Measurements from ENCODE around the gene CACNA1I. TPM values are rescaled to one million over a fixed set of nuclear protein-coding genes. Genes with fewer than 3 reads are reported as not detected.
A peak's percentile ranks its signal among the peaks of the same experiment; 100 is the strongest.

Gene CACNA1I
- total and polyA plus RNA-seq, 2 of the 8 experiments (the other 6 are each of a cell fraction or from before 2014, with no cell fraction given) = 0.77 to 1.2 TPM

DNA sequence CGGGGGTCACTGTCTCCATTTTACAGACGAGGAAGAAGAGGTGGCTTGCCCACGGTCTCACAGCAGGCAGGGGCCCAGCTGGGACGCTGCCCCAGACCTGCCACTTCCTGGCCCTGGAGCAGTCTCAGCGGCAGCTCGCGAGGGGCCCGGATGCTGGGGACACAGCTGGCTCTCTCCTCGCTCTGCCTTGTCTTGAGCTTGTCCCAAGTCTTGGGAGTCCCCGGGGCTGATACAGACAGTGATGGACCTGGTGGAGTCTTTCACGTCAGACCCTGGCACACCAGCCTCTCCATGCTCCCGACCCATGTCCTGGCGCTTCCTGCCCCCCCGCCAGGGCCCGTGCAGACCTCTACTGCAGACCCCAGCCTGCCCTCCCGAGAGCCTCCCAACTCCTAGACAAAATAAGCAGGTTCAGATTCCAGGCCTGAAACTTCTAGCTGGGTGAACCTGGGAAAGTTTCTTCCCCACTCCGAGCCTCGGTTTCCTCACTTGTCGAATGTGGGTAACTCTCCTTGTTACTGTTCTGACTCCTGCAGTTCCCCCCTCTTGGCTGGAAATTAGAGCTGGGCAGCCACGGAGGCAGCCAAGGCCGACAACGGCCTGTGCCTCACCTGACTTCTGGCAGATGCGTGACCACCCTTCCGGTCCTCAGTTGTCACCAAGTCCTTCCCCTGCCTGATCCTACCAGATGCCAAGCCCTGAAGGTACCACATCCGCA is 145.4 kb downstream of the CACNA1I start:
- no peak overlapping the region for H2AK5ac ChIP-seq (ENCODE audit: low read depth, low read length)
- H3K18ac ChIP-seq (ENCODE audit: extremely low read depth, low read length) = peak overlapping the region; percentile 32; the same call in 1 of the 2 replicates
- no peak overlapping the region for H4K5ac ChIP-seq (ENCODE audit: insufficient read length, low read depth, low read length)
- no peak overlapping the region for H3K9ac ChIP-seq (replicated peaks in 1 of 4; ENCODE audit: extremely low read depth in 1 of 4, low read depth in 3 of 4, low read length in 3 of 4)
- H3K9me3 ChIP-seq (ENCODE audit: insufficient read depth in 2 of 2, low read depth in 1 of 2, low read length in 1 of 2) = no peaks in the 10 kb centered on the region
- no peak overlapping the region; the same call in 1 of the 2 replicates for H4K8ac ChIP-seq (ENCODE audit: extremely low read depth, insufficient read depth, low read length)
- no peak overlapping the region for H2BK15ac ChIP-seq (ENCODE audit: low read length)
- 92% methylated on average over 25 of the region's 25 CpGs; no CpG with 5 or more reads in 1 of the 2 experiments for WGBS, 2 experiments (ENCODE audit: extremely low coverage in 1 of 2, insufficient coverage in 1 of 2, insufficient read length in 1 of 2, insufficient replicate concordance in 2 of 2, low coverage in 1 of 2, low lambda C conversion rate in 2 of 2, missing lambda C conversion rate in 1 of 2)
- no peak overlapping the region for H3K27ac ChIP-seq (ENCODE audit: low read depth, low read length)
- POLR2A ChIA-PET (ENCODE audit: partially characterized antibody) = interaction anchor here (1.3 kb wide), 1 partner anchor 12 kb away, joined by 3 read pairs; no protein-coding TSS in a partner anchor
- no peak overlapping the region for H2BK5ac ChIP-seq (ENCODE audit: low read depth, low read length)
- no peak overlapping the region for H3K4me3 ChIP-seq (ENCODE audit: extremely low read depth in 1 of 4, insufficient read depth in 2 of 4, low read depth in 3 of 4, low read length in 4 of 4)
- no peak overlapping the region for H3K14ac ChIP-seq (ENCODE audit: insufficient read length)
- H3K36me3 ChIP-seq (ENCODE audit: control insufficient read depth in 2 of 4, insufficient read depth in 4 of 4, low read length in 3 of 4) = no peaks in the 10 kb centered on the region
- peaks cover 0 to 4% (median 1%) of the 10 kb centered on the region in 4 experiments; a peak in 4 of 7 replicates for H3K4me1 ChIP-seq (replicated peaks in 1 of 4; ENCODE audit: control insufficient read depth in 3 of 4, insufficient read depth in 4 of 4, low read length in 3 of 4)
- 0 out of 2 replicates have a peak, but pooled peaks cover 2% of the 10 kb centered on the region for H3K23me2 ChIP-seq (ENCODE audit: low read depth, low read length)
- H4K20me1 ChIP-seq (replicated peaks in 1 of 2; ENCODE audit: control insufficient read depth in 1 of 2, insufficient read depth in 2 of 2, low read length in 2 of 2) = peaks cover 0 to 2% of the 10 kb centered on the region in 2 experiments
- H3K79me2 ChIP-seq (ENCODE audit: control insufficient read depth in 1 of 2, insufficient read depth in 2 of 2, low read length in 2 of 2) = no peaks in the 10 kb centered on the region
- no peak overlapping the region for H3K4ac ChIP-seq (replicated peaks; ENCODE audit: insufficient read length, low read depth, low read length)
- H2AFZ ChIP-seq (ENCODE audit: low read length) = no peak overlapping the region
- no peaks in the 10 kb centered on the region for H3K27me3 ChIP-seq (replicated peaks in 1 of 4; ENCODE audit: control insufficient read depth in 3 of 4, extremely low read depth in 1 of 4, insufficient read depth in 3 of 4, low read length in 3 of 4)
- no peak overlapping the region for H2BK120ac ChIP-seq (replicated peaks; ENCODE audit: low read depth, low read length)
- H3K4me2 ChIP-seq (ENCODE audit: insufficient read depth in 1 of 2, low read depth in 2 of 2, low read length in 2 of 2) = no peak overlapping the region
- no peak overlapping the region for H2BK20ac ChIP-seq (ENCODE audit: low read length)
- H4K91ac ChIP-seq (replicated peaks; ENCODE audit: insufficient read length, low read length) = no peak overlapping the region
- H3K79me1 ChIP-seq (ENCODE audit: low read depth, low read length) = no peaks in the 10 kb centered on the region
- CTCF ChIA-PET (ENCODE audit: partially characterized antibody) = interaction anchor here (0.7 to 2.7 kb wide), 4 partner anchors 9 to 60 kb away, joined by 3 to 7 read pairs (median 4); no protein-coding TSS in a partner anchor
- FAIRE-seq = no peak
- no peak for DNase-seq (ENCODE audit: low read depth in 1 of 2, low spot score in 2 of 2)
- no peak overlapping the region for H2BK12ac ChIP-seq (ENCODE audit: low read depth, low read length)
- H3K56ac ChIP-seq (replicated peaks; ENCODE audit: insufficient read length, low read depth, low read length) = no peak overlapping the region
- TF ChIP-seq HDAC6 (IDR thresholded peaks at IDR 0.05; ENCODE audit: low read depth, low read length) (no peak), NRF1 (IDR thresholded peaks at IDR 0.05; ENCODE audit: low read depth, low read length) (no peak), RNF2 (IDR thresholded peaks at IDR 0.05; ENCODE audit: borderline replicate concordance, low read depth, low read length, missing control alignments, poor library complexity, severe bottlenecking) (no peak), BCL11A (IDR thresholded peaks at IDR 0.05; ENCODE audit: low read depth in 2 of 2, low read length in 2 of 2) (no peak), ZNF274 (IDR thresholded peaks at IDR 0.05; ENCODE audit: borderline replicate concordance, extremely low read depth, low read length) (no peak)
- TF ChIP-seq, protein P1, sequence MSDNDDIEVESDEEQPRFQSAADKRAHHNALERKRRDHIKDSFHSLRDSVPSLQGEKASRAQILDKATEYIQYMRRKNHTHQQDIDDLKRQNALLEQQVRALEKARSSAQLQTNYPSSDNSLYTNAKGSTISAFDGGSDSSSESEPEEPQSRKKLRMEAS (IDR thresholded peaks at IDR 0.05) = no peak
- H3K23ac ChIP-seq (ENCODE audit: insufficient read length) = no peak overlapping the region
